Activated CD4-positive, alpha-beta T cell treated with anti-CD3 and anti-CD28 coated beads for 4 hours (primary cell): Measurements from ENCODE around the gene POLR1G.
"Not testable (repeated sequence)": the region's sequence is repeated elsewhere in the genome, so short reads cannot be mapped to it uniquely, and the experiment has no call there.

Experiments used
- DNase-seq, 2 donors: peaks; one replicate each; pipeline ENCODE4 v3.0.0-alpha.2; 2020

Gene POLR1G

DNA sequence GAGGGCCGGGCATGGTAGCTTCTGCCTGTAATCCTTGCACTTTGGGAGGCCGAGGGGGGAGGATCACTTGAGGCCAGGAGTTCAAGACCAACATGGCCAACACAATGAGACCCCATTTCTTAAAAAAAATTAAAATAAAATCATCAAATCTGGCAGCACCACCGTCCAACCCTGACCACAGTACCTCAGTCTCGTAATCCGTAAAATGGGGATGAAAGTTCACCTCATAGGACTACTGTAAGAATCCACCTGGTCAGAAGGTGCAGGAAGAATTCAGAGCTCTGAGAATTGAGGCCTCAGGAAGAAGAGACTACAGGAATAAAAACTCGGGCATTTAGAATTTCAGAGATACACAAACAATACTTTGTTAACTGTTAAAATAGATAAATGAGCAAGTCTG, 4.6 kb upstream of the POLR1G start:
- no peak for DNase-seq

DNA sequence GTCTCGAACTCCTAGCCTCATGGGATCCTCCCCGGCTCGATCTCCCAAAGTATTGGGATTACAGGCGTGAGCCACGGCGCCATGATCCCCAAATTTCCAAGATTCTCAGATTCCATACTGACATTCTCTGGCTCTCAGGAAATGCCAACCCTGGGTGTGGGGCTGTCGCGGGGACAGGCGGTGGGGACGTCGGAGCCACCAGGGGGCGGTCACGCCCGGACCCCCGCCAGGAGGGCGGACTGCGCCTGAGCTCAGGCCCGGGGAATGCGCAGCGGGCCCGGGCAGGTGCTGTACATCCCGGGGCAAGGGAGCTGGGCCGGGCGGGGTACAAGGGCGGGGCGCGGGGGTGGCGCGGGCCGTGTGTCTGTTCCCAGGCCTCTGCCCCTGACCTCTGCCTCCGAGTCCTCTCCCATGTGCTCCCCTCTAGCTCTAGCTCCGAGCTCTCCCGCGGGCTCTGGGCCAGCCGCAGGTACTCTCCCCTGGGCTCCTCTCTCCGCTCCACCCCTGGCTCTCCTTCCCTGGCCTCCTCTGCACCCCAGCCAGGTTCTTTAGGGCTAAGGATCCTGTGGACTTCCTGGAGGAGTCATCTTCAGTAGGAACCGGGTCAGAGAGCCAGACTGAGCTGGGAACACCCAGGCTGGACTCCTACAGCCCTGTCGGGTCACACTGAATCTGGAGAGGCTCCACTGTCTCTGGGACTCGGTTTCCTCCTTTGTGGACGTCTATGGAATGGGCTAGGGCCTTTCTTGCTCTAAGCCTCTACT, 4.0 kb upstream of the POLR1G start:
- no peak for DNase-seq

DNA sequence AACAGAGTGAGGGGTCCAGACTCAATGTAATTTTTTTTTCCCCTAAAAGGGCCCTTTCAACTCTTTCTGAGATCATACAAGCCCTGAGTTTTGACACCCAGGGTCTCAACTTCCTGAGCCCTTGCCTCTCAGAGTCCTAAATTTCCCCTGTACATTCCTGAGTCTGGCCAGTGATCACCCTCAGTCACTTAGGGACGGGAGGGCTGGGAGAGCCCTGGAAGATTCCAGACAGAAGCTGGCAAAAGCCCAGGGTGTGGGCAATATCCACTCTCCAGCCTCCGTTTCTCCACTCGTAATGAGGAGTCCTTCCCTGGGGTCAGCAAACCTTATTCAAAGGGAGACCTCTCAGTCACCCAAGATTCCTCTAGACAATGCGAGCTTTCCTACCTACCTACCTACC, 3.2 kb upstream of the POLR1G start:
- DNase-seq: no peak

DNA sequence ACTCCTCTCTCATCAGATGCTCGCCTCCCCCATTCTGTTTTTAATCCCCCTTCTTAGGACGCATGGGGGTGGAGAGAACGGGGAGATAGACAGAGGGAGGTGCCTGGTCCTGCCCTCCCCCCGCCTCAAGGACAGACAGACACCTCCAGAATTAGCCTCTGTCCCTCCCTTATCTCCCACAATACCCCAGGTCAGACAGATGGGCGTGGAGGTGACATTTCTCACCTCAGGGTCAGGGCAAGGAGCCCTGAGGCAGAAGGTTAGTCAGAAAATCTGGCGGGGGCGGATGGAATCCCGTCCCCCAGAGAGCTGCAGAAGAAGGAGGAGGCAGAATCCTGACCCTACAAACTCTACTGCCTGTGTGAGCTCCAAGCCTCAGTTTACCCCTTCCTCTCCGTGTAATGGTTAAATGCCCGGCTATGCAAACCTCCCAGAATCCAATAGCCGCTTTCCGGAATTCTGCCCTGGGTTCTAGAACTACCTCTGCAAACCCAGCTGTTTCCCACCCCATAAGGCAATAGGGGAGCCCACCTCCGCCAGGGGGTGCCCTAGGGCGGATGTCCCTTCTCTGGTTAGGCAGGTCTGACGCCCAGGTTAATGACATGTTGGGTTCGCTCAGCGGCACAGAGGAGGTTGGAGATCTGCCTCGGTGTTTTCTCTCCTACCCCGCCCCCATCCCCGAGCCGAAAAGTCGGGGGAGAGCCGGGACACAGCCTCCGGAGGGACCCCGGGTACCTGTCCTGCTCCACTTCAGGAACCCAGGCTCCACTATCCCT, 2.5 kb upstream of the POLR1G start:
- peak; percentile 52 to 59 for DNase-seq

DNA sequence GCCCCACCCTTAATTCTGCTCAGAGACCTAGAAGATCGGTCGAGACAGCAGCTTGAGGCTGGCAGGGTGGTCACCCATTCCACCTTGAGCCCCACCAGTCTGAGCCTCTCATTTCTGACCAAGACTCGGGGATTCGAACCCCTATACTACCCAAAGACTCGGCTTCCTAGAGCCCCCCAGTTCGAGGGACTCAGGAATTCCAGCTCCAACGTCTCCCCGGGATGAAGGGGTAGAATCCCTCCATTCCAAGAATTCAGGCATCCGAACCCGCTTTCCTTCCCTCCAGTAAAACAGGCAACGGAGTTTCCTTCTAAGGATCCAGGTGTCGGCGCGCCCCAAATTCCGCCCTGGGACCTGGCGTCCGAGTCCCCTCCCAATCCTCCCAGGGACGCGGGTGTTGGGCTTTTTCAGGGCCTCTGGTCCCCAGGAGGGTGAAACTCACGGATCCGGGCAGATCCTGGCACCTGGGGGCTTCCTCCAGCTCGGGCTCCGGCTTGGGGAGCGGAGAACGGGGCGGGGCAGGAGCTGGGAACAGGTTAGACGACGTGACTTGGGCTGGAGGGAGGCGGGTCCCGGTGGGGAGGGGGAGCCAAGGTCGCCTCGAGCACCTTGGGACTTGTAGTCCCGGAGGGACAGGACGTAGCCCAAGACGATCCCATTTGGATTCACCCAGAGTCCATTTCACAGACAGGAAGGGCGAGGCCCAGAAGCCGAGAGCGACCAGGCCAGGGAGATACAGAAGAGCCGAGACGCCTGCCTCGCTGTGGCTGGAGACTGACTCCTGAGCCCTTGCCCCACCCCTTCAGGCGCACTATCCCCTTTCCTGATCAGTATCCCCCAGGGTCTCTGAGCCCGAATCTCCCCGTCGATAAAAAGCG, 1.6 kb upstream of the POLR1G start, which contains the start of gene PPP1R13L:
PPP1R13L (minus strand) TSS at position 513 of the 878 bp plus-strand sequence. CDS start 6,751 bp downstream, outside the sequence.
- peak; percentile 39 to 49 for DNase-seq

DNA sequence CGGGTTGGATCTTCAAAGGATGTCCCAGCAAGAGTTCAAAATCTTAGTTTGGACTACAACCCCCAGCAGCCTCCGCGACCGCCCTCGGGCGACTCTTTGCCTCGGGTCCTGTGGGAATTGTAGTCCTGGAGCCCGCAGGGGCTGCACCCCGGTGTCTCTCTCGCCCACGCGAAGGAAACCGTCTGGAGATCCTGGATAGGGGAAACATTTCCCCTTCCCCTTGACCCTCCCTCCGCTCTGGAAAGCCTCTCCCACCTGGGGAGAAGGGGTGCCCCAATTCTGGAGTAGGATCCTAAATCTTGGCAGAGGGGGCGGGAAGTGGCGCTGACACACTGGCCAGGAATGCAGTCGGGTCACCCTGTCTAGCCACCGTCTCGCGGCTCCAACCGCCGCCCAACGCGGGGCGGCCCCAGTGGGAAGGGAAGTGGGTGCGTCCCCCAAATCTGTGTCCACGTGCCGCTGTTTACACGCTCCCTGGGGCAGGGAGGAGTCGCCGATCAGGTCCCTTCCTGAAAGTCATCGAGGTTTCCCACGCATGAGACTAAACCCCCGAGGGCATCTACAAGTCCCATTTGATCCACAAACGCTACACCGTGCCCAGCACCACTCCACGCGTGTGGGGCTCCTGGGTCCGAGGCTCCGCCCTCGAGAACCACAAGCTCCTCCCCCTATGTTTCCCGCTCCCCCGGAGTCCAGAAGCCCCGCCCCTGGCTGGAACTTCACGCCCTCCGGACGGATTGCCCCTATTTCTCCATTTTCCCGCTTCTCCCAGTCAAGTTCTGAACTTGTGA, 814 bp upstream of the POLR1G start:
- peak; percentile 80 to 86 for DNase-seq

DNA sequence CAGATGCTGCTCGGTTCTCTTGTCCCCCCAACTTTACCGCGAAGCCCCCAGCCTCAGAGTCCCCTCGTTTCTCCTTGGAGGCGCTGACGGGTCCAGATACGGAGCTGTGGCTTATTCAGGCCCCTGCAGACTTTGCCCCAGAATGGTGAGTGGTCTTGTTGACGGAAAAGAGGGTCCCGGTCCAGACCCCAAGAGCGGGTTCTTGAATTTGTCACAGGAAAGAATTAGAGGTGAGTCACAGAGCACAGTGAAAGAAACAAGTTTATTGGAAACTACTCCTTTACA, 589 bp downstream of the POLR1G start:
- no peak for DNase-seq

DNA sequence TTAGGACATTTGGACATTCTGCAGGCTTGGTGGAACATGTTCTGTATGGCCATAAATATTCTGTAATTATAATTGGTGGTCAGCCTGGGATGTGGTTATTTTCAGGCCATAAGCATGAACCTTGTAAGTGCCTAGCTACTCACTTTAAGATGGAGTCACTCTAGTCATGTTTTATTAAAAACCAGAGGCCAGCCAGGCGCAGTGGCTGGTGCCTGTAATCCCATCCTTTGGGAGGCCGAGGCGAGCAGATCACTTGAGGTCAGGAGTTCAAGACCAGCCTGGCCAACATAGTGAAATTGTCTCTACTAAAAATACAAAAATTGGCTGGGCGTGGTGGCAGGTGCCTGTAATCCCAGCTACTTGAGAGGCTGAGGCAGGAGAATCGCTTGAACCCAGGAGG, 1.1 kb downstream of the POLR1G start:
- DNase-seq: not testable (repeated sequence)

DNA sequence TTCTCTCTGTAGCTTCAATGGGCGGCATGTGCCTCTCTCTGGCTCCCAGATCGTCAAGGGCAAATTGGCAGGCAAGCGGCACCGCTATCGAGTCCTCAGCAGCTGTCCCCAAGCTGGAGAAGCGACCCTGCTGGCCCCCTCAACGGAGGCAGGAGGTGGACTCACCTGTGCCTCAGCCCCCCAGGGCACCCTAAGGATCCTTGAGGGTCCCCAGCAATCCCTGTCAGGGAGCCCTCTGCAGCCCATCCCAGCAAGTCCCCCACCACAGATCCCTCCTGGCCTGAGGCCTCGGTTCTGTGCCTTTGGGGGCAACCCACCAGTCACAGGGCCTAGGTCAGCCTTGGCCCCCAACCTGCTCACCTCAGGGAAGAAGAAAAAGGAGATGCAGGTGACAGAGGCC, 1.7 kb downstream of the POLR1G start:
- DNase-seq: no peak

DNA sequence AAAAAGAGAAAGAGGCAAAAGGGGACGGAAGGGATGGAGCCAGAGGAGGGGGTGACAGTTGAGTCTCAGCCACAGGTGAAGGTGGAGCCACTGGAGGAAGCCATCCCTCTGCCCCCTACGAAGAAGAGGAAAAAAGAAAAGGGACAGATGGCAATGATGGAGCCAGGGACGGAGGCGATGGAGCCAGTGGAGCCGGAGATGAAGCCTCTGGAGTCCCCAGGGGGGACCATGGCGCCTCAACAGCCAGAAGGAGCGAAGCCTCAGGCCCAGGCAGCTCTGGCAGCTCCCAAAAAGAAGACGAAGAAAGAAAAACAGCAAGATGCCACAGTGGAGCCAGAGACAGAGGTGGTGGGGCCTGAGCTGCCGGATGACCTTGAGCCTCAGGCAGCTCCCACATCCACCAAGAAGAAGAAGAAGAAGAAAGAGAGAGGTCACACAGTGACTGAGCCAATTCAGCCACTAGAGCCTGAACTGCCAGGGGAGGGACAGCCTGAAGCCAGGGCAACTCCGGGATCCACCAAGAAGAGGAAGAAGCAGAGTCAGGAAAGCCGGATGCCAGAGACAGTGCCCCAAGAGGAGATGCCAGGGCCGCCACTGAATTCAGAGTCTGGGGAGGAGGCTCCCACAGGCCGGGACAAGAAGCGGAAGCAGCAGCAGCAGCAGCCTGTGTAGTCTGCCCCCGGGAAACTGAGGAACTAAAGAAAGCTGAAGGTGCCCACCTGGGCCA, 2.5 kb downstream of the POLR1G start:
- DNase-seq: no peak

DNA sequence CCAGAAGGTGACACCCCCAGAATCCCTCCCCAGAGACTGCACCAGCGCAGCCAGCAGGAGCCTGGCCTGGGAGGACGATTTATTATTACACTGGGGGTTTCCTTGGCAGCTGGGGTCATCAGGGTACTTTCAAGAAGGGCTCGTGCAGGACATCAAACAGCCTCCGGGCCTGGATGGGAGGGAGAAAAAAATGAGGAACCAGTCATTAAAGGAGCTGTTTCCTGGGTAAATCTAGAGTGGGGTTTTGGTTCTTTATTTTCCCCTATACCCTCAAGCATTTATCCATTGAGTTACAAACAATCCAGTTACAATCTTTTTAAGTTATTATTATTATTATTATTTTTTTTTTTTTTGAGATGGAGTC, 3.1 kb downstream of the POLR1G start:
- DNase-seq: no peak

DNA sequence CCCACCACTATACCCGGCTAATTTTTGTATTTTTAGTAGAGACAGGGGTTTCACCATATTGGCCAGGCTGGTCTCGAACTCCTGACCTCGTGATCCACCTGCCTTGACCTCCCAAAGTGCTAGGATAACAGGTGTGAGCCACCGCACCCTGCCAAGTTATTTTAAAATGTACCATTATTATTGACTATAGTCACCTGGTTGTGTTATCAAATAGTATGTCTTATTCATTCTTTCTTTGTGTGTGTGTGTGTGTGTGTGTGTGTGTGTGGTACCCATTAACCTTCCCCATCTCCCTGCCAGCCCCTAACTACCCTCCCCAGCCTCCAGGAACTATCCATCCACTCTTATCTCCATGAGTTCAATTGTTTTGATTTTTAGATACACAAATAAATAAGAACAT, 3.9 kb downstream of the POLR1G start:
- not testable (repeated sequence) for DNase-seq

DNA sequence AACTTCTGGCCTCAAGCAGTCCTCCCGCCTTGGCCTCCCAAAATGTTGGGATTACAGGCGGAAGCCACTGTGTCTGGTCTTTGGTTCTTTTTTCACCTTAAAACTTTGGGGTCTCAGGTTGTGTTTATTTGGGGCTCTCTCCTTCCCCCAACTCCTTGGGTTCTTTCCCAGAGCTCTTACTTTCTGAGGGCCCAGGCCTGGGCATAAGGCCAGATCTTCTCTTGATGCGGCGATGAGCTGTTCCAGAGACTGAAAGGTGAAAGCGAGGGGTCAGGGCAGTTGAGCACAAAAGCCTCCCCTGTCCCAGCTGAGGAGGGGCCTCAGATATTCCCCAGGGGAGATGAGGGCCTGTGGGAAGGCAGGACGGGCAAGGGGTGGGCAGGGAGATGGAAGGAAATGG, 7.1 kb downstream of the POLR1G start:
- DNase-seq: no peak

DNA sequence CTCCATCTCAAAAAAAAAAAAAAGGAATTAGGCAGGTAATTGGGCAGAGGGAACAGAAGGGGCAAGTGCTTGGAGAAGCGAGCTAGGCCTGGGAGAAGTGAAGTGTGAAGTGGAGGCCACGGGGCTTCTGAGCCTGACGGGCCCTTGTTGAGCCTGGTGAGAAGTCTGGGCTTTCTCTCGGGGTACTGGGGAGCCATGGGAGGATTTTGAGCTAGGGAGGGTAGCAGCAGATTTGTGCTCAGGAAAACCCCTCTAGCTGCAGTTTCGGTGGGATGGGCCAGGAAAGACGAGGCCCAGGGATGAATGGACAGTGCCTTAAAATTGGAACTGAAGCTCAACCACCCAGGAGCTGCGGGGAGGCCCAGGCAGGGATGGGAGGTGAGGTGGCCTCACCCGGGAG, 8.0 kb downstream of the POLR1G start:
- no peak for DNase-seq

DNA sequence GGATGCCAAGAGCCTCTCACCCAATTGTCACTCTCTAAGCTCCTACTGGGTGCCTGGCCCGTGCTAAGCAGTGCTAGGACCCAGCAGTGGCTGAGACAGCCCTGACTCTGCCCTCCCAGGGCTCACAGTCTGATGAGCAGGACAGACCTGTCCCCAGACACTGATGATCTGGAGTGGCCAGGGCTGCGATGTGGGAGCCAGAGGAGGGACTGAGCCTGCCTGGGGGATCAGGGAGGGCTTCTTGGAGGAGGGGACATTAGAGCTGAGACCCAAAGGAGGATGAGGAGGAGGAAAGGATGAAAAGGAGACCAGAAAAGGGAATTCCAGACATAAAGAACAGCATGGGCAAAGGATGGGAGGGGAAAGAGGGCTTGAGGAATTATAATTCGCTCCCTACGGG, 10.7 kb downstream of the POLR1G start:
- no peak for DNase-seq

DNA sequence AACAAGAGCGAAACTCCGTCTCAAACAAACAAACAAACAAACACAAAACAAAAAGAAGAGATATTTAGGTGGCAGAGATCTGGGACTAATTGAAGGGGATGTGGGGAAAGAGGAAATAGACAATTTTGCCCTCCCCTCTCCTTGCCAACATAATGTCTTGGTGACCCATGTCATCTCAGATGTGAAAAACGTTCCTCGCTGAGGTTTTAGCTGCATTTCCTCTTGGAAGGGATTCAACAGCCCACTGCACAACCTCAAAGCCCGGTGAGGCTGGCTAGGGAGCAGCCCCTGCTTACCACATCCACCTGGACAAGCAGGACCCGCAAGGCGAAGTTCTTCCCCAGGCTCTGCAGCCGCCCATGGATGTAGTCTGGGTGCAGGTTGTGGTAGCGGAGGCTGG, 12.4 kb downstream of the POLR1G start:
- no peak for DNase-seq

DNA sequence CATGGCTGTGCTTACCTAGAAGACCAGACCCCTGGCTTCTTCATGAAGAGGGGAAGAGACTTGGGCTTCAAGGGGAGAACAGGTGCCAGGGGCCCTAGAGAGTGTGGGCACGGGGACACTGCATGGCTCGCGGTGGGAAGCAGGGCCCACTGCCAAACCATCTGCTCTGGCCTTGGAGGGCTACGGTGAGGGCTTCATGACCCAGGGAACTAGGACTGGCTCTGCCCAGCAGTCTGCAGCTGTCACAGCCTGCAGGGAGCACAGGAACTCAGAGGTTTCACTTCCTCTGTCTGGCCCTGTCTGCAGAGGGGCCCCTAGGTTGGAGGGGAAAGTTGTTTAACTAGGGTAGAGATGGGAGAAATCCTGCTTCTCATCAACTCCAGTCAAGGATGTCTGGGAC, 13.0 kb downstream of the POLR1G start:
- no peak for DNase-seq

DNA sequence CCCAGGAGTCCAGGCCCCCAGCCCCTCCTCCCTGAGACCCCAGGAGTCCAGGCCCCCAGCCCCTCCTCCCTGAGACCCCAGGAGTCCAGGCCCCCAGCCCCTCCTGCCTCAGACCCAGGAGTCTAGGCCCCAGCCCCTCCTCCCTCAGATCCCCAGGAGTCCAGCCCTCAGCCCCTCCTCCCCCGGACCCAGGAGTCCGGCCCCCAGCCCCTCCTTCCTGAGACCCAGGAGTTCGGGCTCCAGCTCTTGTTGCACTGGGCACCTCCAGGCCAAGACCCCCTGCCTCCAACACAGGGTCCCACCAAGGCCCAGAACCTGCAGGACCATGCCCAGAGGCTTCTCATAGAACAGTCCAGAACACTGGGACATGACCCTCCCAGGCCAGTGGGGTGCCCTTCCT, 13.5 kb downstream of the POLR1G start:
- DNase-seq: no peak

DNA sequence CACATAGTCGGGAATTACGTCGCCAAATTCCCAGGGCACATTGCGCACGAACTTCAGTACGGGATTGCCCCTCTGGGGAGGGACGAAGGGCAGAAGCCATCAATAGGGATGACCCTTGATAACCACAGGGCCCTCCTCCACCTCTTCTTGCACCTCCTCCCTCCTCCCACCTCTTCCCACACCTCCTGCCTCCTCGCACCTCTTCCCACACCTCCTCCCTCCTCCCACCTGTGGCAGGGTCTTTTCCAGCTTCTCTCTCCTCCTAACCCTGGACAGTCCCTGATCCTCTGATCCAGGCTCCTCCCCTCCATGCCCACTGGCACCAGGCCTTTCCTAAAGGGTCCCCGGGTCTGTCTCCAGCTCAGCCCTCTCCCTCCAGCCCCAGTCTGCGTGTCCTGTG, 13.9 kb downstream of the POLR1G start:
- no peak for DNase-seq

DNA sequence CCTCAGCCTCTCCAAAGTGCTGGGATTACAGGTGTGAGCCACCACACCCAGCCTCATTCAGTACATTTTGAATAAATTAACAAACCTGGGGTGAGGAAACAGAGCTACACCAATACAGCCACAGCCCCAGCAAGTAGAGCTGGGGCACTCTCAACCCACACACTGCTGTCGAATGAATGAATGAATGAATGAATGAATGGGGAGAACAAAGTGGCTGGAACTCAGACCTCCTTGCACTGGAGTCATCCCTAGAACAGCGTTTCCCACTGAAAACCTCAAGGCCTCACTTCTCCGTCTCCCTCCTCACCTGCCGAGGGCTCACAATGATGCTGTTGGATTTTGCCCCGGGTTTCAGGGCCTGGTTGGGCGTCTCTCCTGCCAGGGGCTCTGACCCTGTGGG, 14.4 kb downstream of the POLR1G start:
- no peak for DNase-seq

DNA sequence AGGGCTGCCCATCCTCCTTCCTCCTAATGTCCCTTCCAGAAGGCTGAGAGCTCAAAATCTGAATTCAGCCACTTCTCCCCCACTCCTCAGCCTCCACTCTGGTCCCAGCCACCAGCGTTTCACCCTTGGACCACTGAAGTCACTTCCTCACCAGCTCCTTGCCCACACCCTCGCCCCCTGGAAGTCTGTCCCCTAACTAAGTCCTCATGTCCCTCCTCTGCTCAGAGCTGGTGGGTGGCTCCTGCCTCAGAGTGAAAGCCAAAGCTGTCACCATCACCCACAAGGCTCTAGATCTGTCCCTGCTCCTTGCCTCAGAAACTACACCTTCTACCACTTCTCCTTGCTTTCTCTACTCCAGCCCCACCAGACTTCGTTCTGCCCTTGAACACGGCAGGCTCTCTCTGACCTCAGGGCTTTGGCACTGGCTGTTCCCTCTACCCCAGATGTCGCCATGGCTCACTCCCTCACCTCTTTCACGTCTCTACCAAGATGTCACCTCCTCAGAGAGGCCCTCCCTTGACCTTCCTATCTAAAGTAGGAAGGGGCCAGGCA, 15.6 kb downstream of the POLR1G start:
- no peak for DNase-seq
